AG09309 (cell line): Measurements from ENCODE around the gene ZNF423.

Experiments used
- DNase-seq: peaks from one replicate; pipeline ENCODE4 v3.0.0-alpha.2; 2010; ENCODE audit warnings: low read depth
- H3K4me3 ChIP-seq: 2 replicates; pipeline ENCODE4 v1.5.1; 2011; ENCODE audit warnings: mild to moderate bottlenecking, low read depth, low read length, moderate library complexity; ENCODE audit not compliant: control insufficient read depth
- TF ChIP-seq, protein P1 (sequence below): IDR thresholded peaks from 2 replicates; pipeline ENCODE4 v1.5.1; 2011; ENCODE audit warnings: mild to moderate bottlenecking, low read depth, low read length, inconsistent platforms; ENCODE audit not compliant: insufficient read depth, control insufficient read depth; ENCODE audit errors: missing control alignments

The ZNF423 gene

DNA sequence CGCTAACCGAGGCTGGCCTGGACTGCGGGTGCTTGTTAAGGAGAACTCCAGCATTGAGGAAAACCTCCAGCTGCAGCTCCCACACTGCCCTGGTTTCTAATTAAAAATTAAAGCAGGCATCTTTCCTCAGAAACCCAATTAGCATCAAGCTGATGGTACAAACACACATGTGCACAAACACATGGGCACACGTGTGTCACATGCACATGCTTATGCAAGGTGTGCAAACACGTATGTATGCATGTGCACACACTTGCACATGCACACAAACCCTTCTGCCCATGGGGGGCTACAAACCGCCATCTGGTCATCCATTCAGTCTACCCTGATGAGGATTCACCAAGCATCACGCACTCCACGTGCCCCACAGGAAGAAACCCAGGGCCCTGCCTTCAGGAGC, 182.5 kb downstream of the ZNF423 start:
- no peak overlapping the region for H3K4me3 ChIP-seq
- no peak for DNase-seq
- TF ChIP-seq, protein P1, sequence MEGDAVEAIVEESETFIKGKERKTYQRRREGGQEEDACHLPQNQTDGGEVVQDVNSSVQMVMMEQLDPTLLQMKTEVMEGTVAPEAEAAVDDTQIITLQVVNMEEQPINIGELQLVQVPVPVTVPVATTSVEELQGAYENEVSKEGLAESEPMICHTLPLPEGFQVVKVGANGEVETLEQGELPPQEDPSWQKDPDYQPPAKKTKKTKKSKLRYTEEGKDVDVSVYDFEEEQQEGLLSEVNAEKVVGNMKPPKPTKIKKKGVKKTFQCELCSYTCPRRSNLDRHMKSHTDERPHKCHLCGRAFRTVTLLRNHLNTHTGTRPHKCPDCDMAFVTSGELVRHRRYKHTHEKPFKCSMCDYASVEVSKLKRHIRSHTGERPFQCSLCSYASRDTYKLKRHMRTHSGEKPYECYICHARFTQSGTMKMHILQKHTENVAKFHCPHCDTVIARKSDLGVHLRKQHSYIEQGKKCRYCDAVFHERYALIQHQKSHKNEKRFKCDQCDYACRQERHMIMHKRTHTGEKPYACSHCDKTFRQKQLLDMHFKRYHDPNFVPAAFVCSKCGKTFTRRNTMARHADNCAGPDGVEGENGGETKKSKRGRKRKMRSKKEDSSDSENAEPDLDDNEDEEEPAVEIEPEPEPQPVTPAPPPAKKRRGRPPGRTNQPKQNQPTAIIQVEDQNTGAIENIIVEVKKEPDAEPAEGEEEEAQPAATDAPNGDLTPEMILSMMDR = no peak

DNA sequence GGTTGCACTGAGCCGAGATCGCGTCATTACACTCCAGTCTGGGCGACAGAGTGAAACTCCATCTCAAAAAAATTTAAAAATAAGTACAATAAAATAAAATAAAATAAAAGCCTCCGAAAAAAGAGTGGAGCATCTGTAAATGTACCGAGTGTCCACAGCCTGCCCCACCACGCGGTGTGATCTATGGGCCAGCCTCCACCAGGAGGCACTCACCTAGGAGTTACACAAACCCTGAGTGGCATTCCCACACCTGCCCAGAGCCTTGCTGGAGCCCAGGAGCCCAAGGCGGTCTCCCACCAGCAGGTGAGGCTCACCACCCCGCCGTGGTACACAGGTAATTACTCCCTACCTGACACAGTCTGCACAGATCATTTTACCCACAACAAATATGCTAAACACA, 183.2 kb downstream of the ZNF423 start:
- no peak for DNase-seq
- TF ChIP-seq, protein P1 = no peak

DNA sequence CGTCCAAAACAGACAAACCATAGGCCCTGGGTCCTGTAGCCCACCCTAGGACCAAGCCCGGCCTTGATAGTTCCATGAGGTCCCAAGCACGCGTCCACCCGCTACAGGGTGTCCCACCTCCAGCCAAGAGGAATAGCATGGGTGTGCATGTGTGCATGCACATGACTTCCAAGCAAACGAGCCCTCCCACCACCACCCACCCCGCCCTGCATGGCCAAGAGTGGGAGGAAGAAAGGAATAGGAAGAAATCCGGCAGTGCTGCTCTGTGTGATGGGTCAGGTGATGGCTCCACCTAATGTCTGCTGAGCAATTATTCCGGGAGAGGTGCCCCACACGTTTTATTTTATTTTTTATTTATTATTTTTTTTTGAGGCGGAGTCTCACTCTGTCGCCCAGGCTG, 184.6 kb downstream of the ZNF423 start:
- no peak overlapping the region for H3K4me3 ChIP-seq
- no peak for DNase-seq
- TF ChIP-seq, protein P1 = no peak

More for the DNA sequence above, 183.2 kb downstream of the ZNF423 start:
- no peak overlapping the region for H3K4me3 ChIP-seq

DNA sequence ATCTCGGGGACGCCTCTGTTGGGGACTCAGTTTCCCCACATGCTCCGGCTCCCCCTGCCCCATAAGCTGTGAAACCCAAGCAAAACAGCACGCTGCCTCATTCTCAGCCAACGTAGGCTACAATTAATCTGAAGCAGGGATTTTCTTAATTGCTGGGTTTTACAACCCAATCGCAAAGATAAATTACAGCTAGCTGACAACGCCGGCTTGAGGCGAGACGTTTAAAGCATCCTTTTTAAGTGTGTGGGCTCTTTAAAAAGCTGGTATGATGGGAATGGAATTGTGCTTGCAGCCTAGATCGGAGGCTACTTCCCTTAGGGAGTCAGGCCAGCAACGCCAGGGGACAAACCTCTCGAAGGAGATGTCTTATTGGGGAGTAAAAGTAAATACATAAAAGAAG, 185.3 kb downstream of the ZNF423 start:
- TF ChIP-seq, protein P1 = no peak
- no peak overlapping the region for H3K4me3 ChIP-seq
- DNase-seq = no peak

DNA sequence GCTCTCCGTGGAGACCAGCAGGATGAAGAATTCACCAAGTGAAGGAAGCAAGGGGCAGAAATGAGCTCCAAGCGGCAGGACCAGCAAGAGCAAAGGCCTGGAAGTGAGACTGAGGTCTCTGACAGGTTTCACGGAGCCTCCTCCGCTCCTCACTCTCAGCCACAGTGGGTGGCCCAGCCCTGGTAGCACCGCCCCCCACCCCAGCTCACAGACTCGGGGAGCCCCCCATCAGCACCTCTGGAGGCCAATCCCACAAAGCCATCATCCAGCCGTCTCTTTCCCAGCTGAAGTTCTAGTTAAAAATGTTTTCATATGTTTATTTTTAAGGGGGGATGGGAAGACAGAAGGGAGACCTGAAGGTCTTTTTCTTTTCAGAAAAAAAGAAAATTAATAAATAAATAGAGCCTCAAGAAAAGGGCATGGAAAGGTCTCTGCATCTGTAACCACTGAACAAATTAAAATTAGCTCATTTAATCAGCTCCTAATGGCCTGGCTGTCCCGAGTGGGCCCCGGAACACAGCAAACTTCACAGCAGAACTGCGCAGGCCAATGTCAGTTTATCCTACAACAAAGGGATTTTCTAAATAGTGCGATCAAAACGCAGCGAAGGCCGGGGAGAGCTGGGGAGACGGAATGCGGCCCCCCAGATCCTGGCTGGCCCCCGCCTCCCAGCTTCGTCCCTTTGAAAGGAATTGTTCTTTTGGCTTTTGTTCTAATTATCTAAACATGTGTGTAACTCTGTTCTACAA, 190.3 kb downstream of the ZNF423 start:
- H3K4me3 ChIP-seq = no peak overlapping the region
- no peak for DNase-seq
- TF ChIP-seq, protein P1 = no peak

DNA sequence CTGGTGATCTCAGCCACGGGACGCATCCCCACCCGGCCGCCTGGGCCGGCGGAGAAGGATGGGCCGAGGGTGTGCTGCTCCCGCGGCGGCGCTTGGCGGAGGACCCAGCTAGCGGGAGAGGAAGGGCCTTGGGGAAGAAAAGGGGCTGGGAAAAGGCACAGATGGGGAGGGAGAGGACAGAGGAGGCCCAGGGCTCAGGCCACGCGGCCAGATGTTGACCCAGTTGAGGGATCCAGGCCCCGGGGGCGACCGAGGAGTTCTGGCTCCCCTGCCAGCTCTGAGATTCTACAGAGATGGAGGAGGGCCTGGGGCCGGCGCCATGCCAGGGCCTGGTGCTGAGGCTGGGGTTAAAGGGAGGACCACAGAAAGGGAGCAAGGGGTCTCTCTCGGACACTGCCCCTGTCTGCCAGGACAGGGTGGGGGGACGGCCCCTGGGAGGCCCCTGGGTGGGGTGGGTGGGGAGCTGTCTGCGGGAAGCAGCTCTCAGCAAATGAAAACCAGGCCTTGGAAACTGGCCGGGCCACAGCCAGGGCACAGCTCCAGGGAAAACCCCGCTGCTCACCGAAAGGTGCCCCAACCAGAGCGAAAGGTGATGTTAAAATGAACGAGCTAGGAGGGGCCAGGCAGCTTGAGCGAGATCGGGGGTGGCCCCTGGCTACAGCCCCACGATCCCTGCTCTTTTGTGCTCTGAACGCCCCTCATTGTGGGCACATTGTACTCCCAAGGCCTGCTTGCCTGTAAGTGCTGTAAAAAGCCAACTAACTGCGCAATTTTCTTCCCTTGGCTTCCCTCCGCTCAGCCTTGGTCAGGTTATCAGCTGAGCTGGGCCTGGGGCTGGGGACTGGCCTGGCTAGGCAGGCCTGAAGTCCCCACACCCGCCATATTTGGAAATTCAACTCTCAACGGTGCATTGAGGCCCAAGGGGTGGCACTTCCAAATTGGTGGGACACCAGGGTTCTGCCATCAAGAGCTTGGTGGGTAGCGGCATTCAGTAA, 191.4 kb downstream of the ZNF423 start:
- no peak for DNase-seq
- TF ChIP-seq, protein P1 = no peak
- no peak overlapping the region for H3K4me3 ChIP-seq
